Activated CD8-positive, alpha-beta memory T cell treated with anti-CD3 and anti-CD28 coated beads, Interleukin-2, amount 50 U/mL, for 1 hour (primary cell): ENCODE results near the gene ABLIM2.

Experiments used
- DNase-seq: peaks from one replicate; pipeline ENCODE4 v3.0.0-alpha.2; 2020; ENCODE audit errors: extremely low read depth

The ABLIM2 gene

DNA sequence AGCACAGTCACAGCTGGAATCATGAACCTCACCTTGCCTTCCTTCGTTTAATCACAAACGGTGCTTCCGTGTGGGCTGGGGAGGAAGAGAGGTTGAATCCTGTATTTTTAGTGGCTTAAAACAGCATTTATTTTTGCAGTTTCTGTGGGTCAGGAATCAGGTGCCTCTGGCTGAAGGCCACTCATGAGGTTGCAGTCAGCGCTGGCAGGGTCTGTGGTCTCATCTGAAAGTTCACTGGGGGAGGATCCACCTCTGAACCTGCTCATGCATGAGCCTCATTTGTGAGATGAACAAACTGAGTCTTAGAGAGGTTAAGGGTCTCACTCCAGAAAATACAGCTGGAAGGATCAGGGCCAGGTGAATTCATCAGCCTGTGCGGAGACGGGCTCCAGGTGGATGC, 17.1 kb upstream of the ABLIM2 start:
- no peak for DNase-seq

DNA sequence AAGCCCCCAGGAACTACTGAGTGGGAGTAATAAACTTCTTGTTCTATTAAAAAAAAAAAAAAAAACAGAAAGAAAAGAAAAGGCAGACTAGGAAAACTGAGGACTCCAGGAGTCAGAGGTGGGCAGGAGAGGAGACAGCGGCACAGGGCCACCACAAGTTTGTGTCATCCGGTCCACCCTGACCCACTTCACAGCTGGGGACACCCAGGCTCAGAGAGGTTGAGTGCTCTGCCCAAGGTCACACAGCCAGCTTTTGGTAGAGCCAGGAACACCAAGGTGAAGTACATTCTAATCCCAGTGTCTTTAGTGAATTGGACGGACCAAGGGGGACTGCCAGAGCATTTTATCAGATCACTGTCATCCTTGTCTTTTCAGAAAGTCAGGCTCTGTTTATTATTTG, 16.4 kb upstream of the ABLIM2 start:
- DNase-seq = no peak

DNA sequence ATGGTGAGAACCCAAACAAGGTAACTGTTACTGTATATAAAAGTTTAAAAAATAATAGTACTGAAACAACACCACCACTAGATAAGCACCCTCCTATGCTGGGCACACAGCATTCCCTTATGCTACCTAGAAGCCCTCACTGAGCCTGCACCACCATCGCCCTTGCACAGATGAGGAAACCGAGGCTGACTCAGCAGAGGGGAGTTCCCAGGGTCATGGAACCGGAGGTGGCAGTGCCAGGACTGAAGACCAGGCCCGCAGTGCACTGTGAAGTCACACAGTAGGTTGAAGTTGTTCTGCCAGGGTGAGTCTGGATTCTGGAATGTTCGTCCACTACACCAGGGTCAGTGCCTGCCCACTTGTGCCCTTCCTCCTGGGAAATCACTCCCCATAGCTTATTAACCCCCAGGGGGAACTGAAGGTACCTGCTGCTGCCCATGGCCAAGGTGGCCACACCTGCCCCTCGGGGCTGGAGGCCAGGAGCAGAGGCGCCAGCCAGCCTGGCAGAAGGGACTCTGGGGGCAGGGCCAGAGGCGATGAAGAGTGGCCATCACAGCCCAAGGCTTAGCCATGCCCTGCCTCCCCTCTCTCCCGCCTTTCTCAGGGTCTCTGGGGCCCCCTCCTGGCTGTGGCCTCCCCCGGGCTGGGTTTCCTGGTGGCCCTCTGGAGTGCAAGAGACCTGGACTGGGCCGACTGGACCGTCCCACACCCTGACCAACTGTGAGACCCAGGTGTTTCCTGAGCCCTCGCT, 15.1 kb upstream of the ABLIM2 start:
- DNase-seq = no peak

- DNase-seq = no peak
Measured at GRCh38 chr4:8171984-8172924, 13.6 kb upstream of the ABLIM2 start.

- DNase-seq = no peak
Measured at GRCh38 chr4:8171266-8171665, 12.7 kb upstream of the ABLIM2 start.

DNA sequence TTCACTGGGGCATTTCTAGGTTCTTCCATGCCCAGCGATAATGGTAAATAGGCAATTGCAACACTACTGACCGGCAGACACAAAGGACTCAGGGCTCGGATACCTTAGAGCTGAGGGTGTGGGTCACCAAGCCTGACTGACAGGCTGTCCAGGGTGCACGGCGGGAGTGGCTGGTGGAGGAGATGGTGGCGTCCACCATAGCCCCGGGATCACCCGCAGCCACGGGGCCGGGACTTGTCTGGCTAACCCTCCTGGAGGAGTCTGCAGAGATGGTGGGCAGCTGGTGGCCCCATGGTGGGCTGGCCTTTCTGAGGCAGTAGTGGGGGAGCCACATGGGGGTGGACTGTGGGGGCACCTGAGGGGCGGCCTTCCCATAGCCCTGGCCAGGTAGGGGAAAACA, 11.7 kb upstream of the ABLIM2 start:
- DNase-seq = no peak

- no peak for DNase-seq
Measured at GRCh38 chr4:8169763-8170162, 11.2 kb upstream of the ABLIM2 start.

GRCh38 chr4:8168832-8169598, 10.4 kb upstream of the ABLIM2 start:
- no peak for DNase-seq

- DNase-seq = no peak
Measured at GRCh38 chr4:8168232-8168631, 9.6 kb upstream of the ABLIM2 start.

GRCh38 chr4:8167815-8168214, 9.2 kb upstream of the ABLIM2 start:
- DNase-seq = no peak

GRCh38 chr4:8167291-8167690, 8.7 kb upstream of the ABLIM2 start:
- no peak for DNase-seq

DNA sequence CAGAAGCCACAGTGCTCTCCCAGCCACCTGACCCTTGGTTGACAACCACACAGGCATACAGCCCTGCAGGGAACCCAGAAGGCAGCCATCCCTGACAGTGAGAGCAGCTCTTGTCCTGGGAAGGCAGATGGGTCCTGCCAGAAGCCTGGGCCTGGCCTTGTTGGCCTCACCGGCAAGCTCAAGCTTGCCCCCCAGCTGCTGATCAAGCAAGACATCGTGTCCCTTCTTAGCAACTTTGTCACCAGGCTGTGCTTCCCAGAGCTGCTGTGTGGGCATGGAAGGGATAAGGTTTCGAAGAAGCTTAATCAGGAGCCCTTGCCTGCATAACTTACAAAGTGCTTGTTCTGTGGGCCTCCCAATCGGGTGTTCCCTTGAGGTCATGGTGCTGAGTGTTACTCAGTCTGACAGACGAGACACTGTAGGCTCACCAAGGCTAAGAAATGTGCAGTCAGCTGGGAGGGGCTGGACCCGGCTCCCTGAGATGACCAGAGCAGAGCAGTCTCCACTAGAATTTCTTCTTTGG, 6.8 kb upstream of the ABLIM2 start:
- DNase-seq = no peak

- DNase-seq = no peak
Measured at GRCh38 chr4:8164687-8165086, 6.1 kb upstream of the ABLIM2 start.

DNA sequence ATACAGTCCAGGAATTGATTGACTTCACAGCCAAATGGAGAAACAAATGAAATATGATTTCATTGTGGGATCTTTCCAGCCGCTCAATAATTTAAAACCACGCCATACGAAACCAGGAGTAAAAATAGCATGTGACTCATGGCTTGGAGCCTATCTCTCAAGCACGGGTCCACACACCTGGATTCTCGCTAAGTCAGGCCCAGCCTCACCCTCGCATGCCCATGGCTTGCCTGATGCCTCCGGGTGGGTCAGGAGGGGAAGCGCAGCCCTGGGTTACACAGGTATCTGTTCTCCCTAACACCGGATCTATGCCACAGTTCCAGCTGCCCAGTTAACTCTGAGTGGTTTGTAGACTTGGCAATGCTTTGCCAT, 5.6 kb upstream of the ABLIM2 start:
- no peak for DNase-seq

- DNase-seq = no peak
Measured at GRCh38 chr4:8163436-8164193, 5.0 kb upstream of the ABLIM2 start.

- no peak for DNase-seq
Measured at GRCh38 chr4:8163026-8163425, 4.4 kb upstream of the ABLIM2 start.

DNA sequence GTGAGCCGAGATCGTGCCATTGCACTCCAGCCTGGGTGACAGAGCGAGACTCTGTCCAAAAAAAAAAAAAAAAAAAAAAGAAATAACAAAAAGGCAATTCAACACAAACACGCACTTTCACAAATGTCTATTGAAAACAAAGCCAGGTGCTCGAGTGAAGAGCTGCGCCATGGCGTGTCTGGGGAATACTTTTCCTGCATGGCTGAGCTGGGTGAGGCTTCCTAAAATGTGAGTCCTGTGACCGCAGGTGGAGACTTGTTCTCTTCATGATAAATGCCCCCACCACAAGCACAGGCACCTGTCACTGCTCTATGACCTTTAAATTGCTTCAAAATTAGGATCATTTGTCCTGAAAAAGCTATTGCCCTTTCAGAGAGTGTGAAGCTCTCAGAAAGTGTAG, 4.0 kb upstream of the ABLIM2 start:
- DNase-seq = no peak

DNA sequence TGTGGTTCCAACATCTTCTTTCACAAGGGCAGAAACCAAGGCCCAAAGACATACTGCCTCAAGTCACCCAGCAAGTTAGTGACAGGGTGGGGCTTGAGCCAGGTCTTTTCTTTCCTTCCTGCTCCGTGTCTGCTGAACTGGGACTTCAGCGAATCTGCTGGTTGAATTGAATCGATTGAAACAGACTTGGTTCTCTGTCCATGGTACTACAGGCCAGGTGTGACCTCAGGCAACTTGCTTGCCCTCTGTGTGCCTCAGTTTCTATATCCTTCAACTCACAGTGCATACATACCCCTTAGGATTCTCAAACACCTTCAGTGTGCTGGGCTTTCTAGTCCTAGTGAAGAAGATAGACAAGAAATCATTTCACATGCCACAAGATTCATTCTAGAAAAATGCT, 2.0 kb upstream of the ABLIM2 start:
- no peak for DNase-seq

DNA sequence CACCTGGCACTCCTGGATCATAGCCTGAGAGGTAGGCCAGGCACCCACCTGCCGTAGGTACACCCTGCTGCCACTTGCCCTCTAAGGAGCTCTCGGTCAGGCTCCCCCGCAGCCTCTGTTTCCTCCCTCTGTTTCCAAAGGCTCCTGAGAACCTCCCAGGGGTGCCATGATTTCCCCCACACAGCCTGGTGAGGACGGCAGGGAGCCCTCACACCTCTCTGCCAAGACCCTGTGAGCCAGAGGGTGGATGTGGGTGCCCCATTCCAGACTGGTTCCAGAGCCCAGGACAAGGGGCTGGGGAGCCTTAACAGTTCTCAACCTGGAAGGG, 1.6 kb upstream of the ABLIM2 start:
- no peak for DNase-seq

- no peak for DNase-seq
Measured at GRCh38 chr4:8159537-8160232, 1.1 kb upstream of the ABLIM2 start.
